IgD-negative memory B cell (primary cell): ENCODE results near the gene ARL6IP4. TPM values are rescaled to one million over a fixed set of nuclear protein-coding genes. Genes with fewer than 3 reads are reported as not detected.
"Not testable (repeated sequence)": the region's sequence is repeated elsewhere in the genome, so short reads cannot be mapped to it uniquely, and the experiment has no call there.

Source experiments
- H3K27ac Mint-ChIP-seq, 3 donors: one replicate each; pipeline ENCODE4 v1.8.0; 2020 to 2022; ENCODE audit warnings: mild to moderate bottlenecking in 3 of 3, mixed read lengths in 3 of 3, moderate library complexity in 1 of 3
- H3K27me3 Mint-ChIP-seq: one replicate; pipeline ENCODE4 v1.8.0; 2021; ENCODE audit warnings: mixed read lengths
- H3K36me3 Mint-ChIP-seq: one replicate; pipeline ENCODE4 v1.8.0; 2020; ENCODE audit warnings: mild to moderate bottlenecking, mixed read lengths
- H3K4me1 Mint-ChIP-seq, 3 donors: one replicate each; pipeline ENCODE4 v1.8.0; 2020 to 2022; ENCODE audit warnings: mixed read lengths in 3 of 3, mild to moderate bottlenecking in 1 of 3
- H3K4me3 Mint-ChIP-seq, 4 donors: one replicate each; pipeline ENCODE4 v1.8.0; 2020 to 2022; ENCODE audit warnings: mild to moderate bottlenecking in 4 of 4, mixed read lengths in 4 of 4, moderate library complexity in 3 of 4
- H3K9me3 Mint-ChIP-seq, 3 donors: one replicate each; pipeline ENCODE4 v1.8.0; 2020 to 2021; ENCODE audit warnings: mixed read lengths in 3 of 3, mild to moderate bottlenecking in 1 of 3
- polyA plus RNA-seq: library from polyadenylated mRNA; unstranded; fragments of 300-500 nt; fragmentation: Illumina TruSeq; gene quantifications from one replicate; pipeline ENCODE4 v1.2.3, GENCODE V29; 2021

The ARL6IP4 gene
- polyA plus RNA-seq, 1 donor from 2014 or later: 296 TPM

GRCh38 chr12:123014473-123014872, 34.0 kb downstream of the ARL6IP4 start:
- H3K4me1 Mint-ChIP-seq, H3K36me3 Mint-ChIP-seq, H3K27ac Mint-ChIP-seq, H3K27me3 Mint-ChIP-seq, H3K9me3 Mint-ChIP-seq, H3K4me3 Mint-ChIP-seq: not testable (repeated sequence)

- Mint-ChIP-seq H3K4me1 (peaks cover 0 to 2% (median 0%) of the 10 kb centered on the region in 3 donors), H3K4me3 (no peak overlapping the region), H3K9me3 (no peaks in the 10 kb centered on the region), H3K27me3 (no peaks in the 10 kb centered on the region), H3K27ac (no peak overlapping the region), H3K36me3 (peaks cover 8% of the 10 kb centered on the region)
These were observed 37.3 kb downstream of the ARL6IP4 start for GRCh38 chr12:123017753-123018152.

GRCh38 chr12:123019841-123020138, 39.3 kb downstream of the ARL6IP4 start:
- no peak overlapping the region for H3K27ac Mint-ChIP-seq
- H3K27me3 Mint-ChIP-seq: peaks cover 2% of the 10 kb centered on the region
- peaks cover 0 to 4% (median 2%) of the 10 kb centered on the region in 3 donors for H3K4me1 Mint-ChIP-seq
- peak overlapping the region in 1 of 4 donors; percentile 81 for H3K4me3 Mint-ChIP-seq
- H3K9me3 Mint-ChIP-seq: no peaks in the 10 kb centered on the region
- peaks cover 14% of the 10 kb centered on the region for H3K36me3 Mint-ChIP-seq

- H3K27me3 Mint-ChIP-seq: peaks cover 2% of the 10 kb centered on the region
- no peak overlapping the region for H3K27ac Mint-ChIP-seq
- H3K36me3 Mint-ChIP-seq: peaks cover 14% of the 10 kb centered on the region
- no peaks in the 10 kb centered on the region for H3K9me3 Mint-ChIP-seq
- H3K4me1 Mint-ChIP-seq: peaks cover 0 to 4% (median 0%) of the 10 kb centered on the region in 3 donors
- H3K4me3 Mint-ChIP-seq: peak overlapping the region in 1 of 4 donors; percentile 68
These were observed 41.5 kb downstream of the ARL6IP4 start for GRCh38 chr12:123021688-123022604.

GRCh38 chr12:123022846-123023245, 42.4 kb downstream of the ARL6IP4 start:
- H3K27ac Mint-ChIP-seq: no peak overlapping the region
- H3K36me3 Mint-ChIP-seq: peaks cover 12% of the 10 kb centered on the region
- peaks cover 0 to 4% (median 0%) of the 10 kb centered on the region in 3 donors for H3K4me1 Mint-ChIP-seq
- no peak overlapping the region for H3K4me3 Mint-ChIP-seq
- H3K9me3 Mint-ChIP-seq: no peaks in the 10 kb centered on the region
- peaks cover 2% of the 10 kb centered on the region for H3K27me3 Mint-ChIP-seq

GRCh38 chr12:123024819-123025391, 44.4 kb downstream of the ARL6IP4 start:
- peaks cover 7% of the 10 kb centered on the region for H3K36me3 Mint-ChIP-seq
- H3K4me3 Mint-ChIP-seq: no peak overlapping the region
- H3K4me1 Mint-ChIP-seq: peaks cover 0 to 4% (median 0%) of the 10 kb centered on the region in 3 donors
- H3K27ac Mint-ChIP-seq: peak overlapping the region in 1 of 3 donors; percentile 16
- peaks cover 2% of the 10 kb centered on the region for H3K27me3 Mint-ChIP-seq
- H3K9me3 Mint-ChIP-seq: no peaks in the 10 kb centered on the region

- no peak overlapping the region for H3K4me3 Mint-ChIP-seq
- H3K27ac Mint-ChIP-seq: peak overlapping the region in 1 of 3 donors; percentile 81
- H3K36me3 Mint-ChIP-seq: peaks cover 7% of the 10 kb centered on the region
- H3K9me3 Mint-ChIP-seq: no peaks in the 10 kb centered on the region
- peaks cover 0 to 4% (median 0%) of the 10 kb centered on the region in 3 donors for H3K4me1 Mint-ChIP-seq
- peaks cover 2% of the 10 kb centered on the region for H3K27me3 Mint-ChIP-seq
These were observed 45.8 kb downstream of the ARL6IP4 start for GRCh38 chr12:123026094-123026853.

- no peak overlapping the region for H3K27ac Mint-ChIP-seq
- H3K9me3 Mint-ChIP-seq: no peaks in the 10 kb centered on the region
- no peak overlapping the region for H3K4me3 Mint-ChIP-seq
- peaks cover 0 to 4% (median 0%) of the 10 kb centered on the region in 3 donors for H3K4me1 Mint-ChIP-seq
- H3K27me3 Mint-ChIP-seq: peaks cover 2% of the 10 kb centered on the region
- H3K36me3 Mint-ChIP-seq: peaks cover 7% of the 10 kb centered on the region
These were observed 47.4 kb downstream of the ARL6IP4 start for GRCh38 chr12:123027726-123028445.

GRCh38 chr12:123028475-123028874, 48.0 kb downstream of the ARL6IP4 start:
- H3K4me3 Mint-ChIP-seq: no peak overlapping the region
- H3K4me1 Mint-ChIP-seq: peaks cover 0 to 3% (median 2%) of the 10 kb centered on the region in 3 donors
- H3K27me3 Mint-ChIP-seq: no peaks in the 10 kb centered on the region
- H3K36me3 Mint-ChIP-seq: peaks cover 5% of the 10 kb centered on the region
- H3K9me3 Mint-ChIP-seq: no peaks in the 10 kb centered on the region
- H3K27ac Mint-ChIP-seq: no peak overlapping the region

GRCh38 chr12:123029550-123029949, 49.1 kb downstream of the ARL6IP4 start:
- Mint-ChIP-seq H3K4me3 (no peak overlapping the region), H3K27ac (no peak overlapping the region), H3K4me1 (peaks cover 5 to 8% (median 5%) of the 10 kb centered on the region in 3 donors), H3K9me3 (no peaks in the 10 kb centered on the region), H3K27me3 (no peaks in the 10 kb centered on the region), H3K36me3 (peaks cover 4% of the 10 kb centered on the region)

GRCh38 chr12:123030686-123031085, 50.2 kb downstream of the ARL6IP4 start:
- H3K9me3 Mint-ChIP-seq: no peaks in the 10 kb centered on the region
- H3K36me3 Mint-ChIP-seq: peaks cover 4% of the 10 kb centered on the region
- H3K4me1 Mint-ChIP-seq: peaks cover 5 to 8% (median 5%) of the 10 kb centered on the region in 3 donors
- H3K27me3 Mint-ChIP-seq: no peaks in the 10 kb centered on the region
- H3K27ac Mint-ChIP-seq: no peak overlapping the region
- no peak overlapping the region for H3K4me3 Mint-ChIP-seq

GRCh38 chr12:123031171-123031845, 50.8 kb downstream of the ARL6IP4 start:
- peaks cover 4% of the 10 kb centered on the region for H3K36me3 Mint-ChIP-seq
- peaks cover 5 to 8% (median 5%) of the 10 kb centered on the region in 3 donors for H3K4me1 Mint-ChIP-seq
- no peak overlapping the region for H3K27ac Mint-ChIP-seq
- no peaks in the 10 kb centered on the region for H3K9me3 Mint-ChIP-seq
- H3K4me3 Mint-ChIP-seq: no peak overlapping the region
- no peaks in the 10 kb centered on the region for H3K27me3 Mint-ChIP-seq
